Measurements from ENCODE around the gene MAGEA2.
"Not testable (repeated sequence)": the region's sequence is repeated elsewhere in the genome, so short reads cannot be mapped to it uniquely, and the experiment has no call there.

DNA sequence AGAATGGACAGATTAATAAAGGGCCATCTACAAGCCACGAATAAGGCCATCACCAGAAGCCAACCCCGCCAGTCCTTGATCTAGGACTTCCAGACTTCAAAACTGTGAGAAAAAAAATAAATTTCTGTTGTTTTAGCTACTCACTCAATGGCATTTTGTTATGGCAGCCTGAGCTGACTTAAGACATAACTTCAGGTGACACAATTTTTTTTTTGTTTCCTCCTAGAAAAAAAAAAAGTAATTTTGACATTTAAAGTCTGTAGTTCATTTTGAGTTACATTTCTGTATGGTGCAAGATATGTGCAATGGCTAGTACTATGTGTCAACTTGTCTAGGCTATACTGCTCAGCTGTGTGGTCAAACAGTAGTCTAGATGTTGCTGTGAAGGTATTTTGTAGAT is 5.3 kb upstream of the MAGEA2 start, which contains the start of gene CSAG3:
- TF ChIP-seq, protein P1, sequence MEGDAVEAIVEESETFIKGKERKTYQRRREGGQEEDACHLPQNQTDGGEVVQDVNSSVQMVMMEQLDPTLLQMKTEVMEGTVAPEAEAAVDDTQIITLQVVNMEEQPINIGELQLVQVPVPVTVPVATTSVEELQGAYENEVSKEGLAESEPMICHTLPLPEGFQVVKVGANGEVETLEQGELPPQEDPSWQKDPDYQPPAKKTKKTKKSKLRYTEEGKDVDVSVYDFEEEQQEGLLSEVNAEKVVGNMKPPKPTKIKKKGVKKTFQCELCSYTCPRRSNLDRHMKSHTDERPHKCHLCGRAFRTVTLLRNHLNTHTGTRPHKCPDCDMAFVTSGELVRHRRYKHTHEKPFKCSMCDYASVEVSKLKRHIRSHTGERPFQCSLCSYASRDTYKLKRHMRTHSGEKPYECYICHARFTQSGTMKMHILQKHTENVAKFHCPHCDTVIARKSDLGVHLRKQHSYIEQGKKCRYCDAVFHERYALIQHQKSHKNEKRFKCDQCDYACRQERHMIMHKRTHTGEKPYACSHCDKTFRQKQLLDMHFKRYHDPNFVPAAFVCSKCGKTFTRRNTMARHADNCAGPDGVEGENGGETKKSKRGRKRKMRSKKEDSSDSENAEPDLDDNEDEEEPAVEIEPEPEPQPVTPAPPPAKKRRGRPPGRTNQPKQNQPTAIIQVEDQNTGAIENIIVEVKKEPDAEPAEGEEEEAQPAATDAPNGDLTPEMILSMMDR (IDR thresholded peaks at IDR 0.05): not testable (repeated sequence)
- not testable (repeated sequence) for TF ChIP-seq POLR2AphosphoS5, EP300, POLR2A (IDR thresholded peaks at IDR 0.05)

All from stomach (tissue), 4 donors.